HepG2 (cell line): ENCODE results near the gene TOMM40L. TPM values are rescaled to one million over a fixed set of nuclear protein-coding genes. Genes with fewer than 3 reads are reported as not detected.

Experiments
- ATAC-seq: fragments of 200-7000 bp; cut with Tn5 transposase; 3 replicates; pipeline ENCODE4 v1.9.1; 2020; ENCODE audit warnings: mild to moderate bottlenecking, moderate library complexity
- BruUV-seq: library from RNA; stranded (reverse); fragments of 400-500 nt; replicated peaks from 2 replicates; lab custom pipeline; 2021; lab: Mats Ljungman, UMichigan
- CTCF ChIA-PET: fragments of 300-600 bp; formaldehyde crosslinking; extraction: SDS; loops from one replicate; lab custom pipeline; 2021; ENCODE audit warnings: low total read pairs, inconsistent platforms, low intra/inter-chr PET ratio; lab: Yijun Ruan, JAX
- POLR2A ChIA-PET: fragments of 350-600 bp; sonication (Branson Sonifier 250); formaldehyde crosslinking; loops from one replicate; lab custom pipeline; 2020; ENCODE audit warnings: antibody characterized with exemption, inconsistent platforms; lab: Yijun Ruan, JAX
- DNase-seq: peaks from one replicate; pipeline ENCODE4 v3.0.0-alpha.2; 2015; ENCODE audit warnings: low spot score
- FAIRE-seq: peaks from 3 replicates; lab custom pipeline; 2011; peaks lifted over from hg19 to GRCh38; lab: Jason Lieb, UNC
- H2AFZ ChIP-seq: one replicate; pipeline ENCODE4 v1.6.1; 2011; ENCODE audit warnings: low read length, inconsistent platforms
- H3K27ac ChIP-seq: fragments of 300-600 bp; 3 replicates; pipeline ENCODE4 v1.8.0; 2011; ENCODE audit warnings: mixed run types, mild to moderate bottlenecking, mixed read lengths, low read length, inconsistent platforms; ENCODE audit not compliant: insufficient read depth; ENCODE audit errors: extremely low read length
- H3K27me3 ChIP-seq, 2 experiments: fragments of 200-600 bp in 1 of 2; 2 replicates in 1 of 2; 3 replicates in 1 of 2; pipeline versions ENCODE4 v1.6.0 to v1.8.0; 2011; ENCODE audit warnings: low read length in 2 of 2, mild to moderate bottlenecking in 2 of 2, moderate library complexity in 2 of 2, inconsistent platforms in 1 of 2; ENCODE audit not compliant: insufficient read depth in 2 of 2, control insufficient read depth in 1 of 2
- H3K36me3 ChIP-seq, 2 experiments: fragments of 200-600 bp in 1 of 2; replicated peaks in 1 of 2; 2 replicates in 1 of 2; 3 replicates in 1 of 2; pipeline versions ENCODE4 v1.5.1 to v1.8.0; 2011; ENCODE audit warnings: low read length in 2 of 2, inconsistent platforms in 1 of 2; ENCODE audit not compliant: insufficient read depth in 2 of 2, control insufficient read depth in 1 of 2
- H3K4me1 ChIP-seq: 2 replicates; pipeline ENCODE4 v1.5.1; 2012; ENCODE audit warnings: low read length, inconsistent platforms; ENCODE audit not compliant: insufficient read depth
- H3K4me2 ChIP-seq: 2 replicates; pipeline ENCODE4 v1.6.0; 2011; ENCODE audit warnings: low read depth, low read length, inconsistent platforms
- H3K4me3 ChIP-seq, 3 experiments: fragments of 200-600 bp in 1 of 3; sonication (generic), shearing (Covaris generic) in 1 of 3; replicated peaks in 1 of 3; 2 replicates each; pipeline ENCODE4 v1.5.1; 2011 to 2016; ENCODE audit warnings: low read length in 3 of 3, inconsistent platforms in 2 of 3, low read depth in 2 of 3, mild to moderate bottlenecking in 2 of 3, control low read depth in 1 of 3, mixed read lengths in 1 of 3; ENCODE audit not compliant: insufficient read depth in 1 of 3
- H3K79me2 ChIP-seq: one replicate; pipeline ENCODE4 v1.6.1; 2011; ENCODE audit warnings: low read length, inconsistent platforms; ENCODE audit not compliant: insufficient read depth
- H3K9ac ChIP-seq: 2 replicates; pipeline ENCODE4 v1.6.0; 2011; ENCODE audit warnings: mild to moderate bottlenecking, low read depth, low read length, inconsistent platforms; ENCODE audit not compliant: insufficient read depth
- H3K9me3 ChIP-seq: 2 replicates; pipeline ENCODE4 v1.5.1; 2012; ENCODE audit warnings: mild to moderate bottlenecking, low read length
- H4K20me1 ChIP-seq: 2 replicates; pipeline ENCODE4 v1.6.0; 2011; ENCODE audit warnings: inconsistent platforms, mild to moderate bottlenecking, low read length, moderate library complexity; ENCODE audit not compliant: insufficient read depth
- ELF3 ChIP-seq: IDR thresholded peaks from 2 replicates; pipeline ENCODE4 v1.6.1; 2016; ENCODE audit warnings: missing genetic modification reagents, missing compliant biosample characterization
- HMGXB4 ChIP-seq, 2 experiments: sonication (generic) in 1 of 2; formaldehyde crosslinking in 1 of 2; IDR thresholded peaks; 2 replicates each; pipeline versions ENCODE4 v1.4.0 to v1.6.1; 2018 to 2020; ENCODE audit warnings: missing genetic modification reagents in 2 of 2, borderline replicate concordance in 1 of 2, low read depth in 1 of 2, mild to moderate bottlenecking in 1 of 2, missing biosample characterization in 1 of 2
- KLF6 ChIP-seq: IDR thresholded peaks from 2 replicates; pipeline ENCODE4 v1.8.0; 2016; ENCODE audit warnings: missing biosample characterization, missing genetic modification reagents
- KMT2A ChIP-seq: sonication (generic); formaldehyde crosslinking; IDR thresholded peaks from 2 replicates; pipeline ENCODE4 v1.4.0; 2020; ENCODE audit warnings: missing genetic modification reagents
- SKI ChIP-seq: fragments of 450-650 bp; IDR thresholded peaks from one replicate; pipeline ENCODE4 v1.6.1; 2018; ENCODE audit warnings: mild to moderate bottlenecking; ENCODE audit not compliant: partially characterized antibody
- SMC3 ChIP-seq: IDR thresholded peaks from 2 replicates; pipeline ENCODE4 v1.6.1; 2011; ENCODE audit warnings: low read length, improper control_type of control experiment
- SOX6 ChIP-seq, 2 experiments: fragments of 450-650 bp in 1 of 2; sonication (generic) in 1 of 2; formaldehyde crosslinking in 1 of 2; IDR thresholded peaks; 2 replicates each; pipeline versions ENCODE4 v1.4.0 to v1.6.1; 2017 to 2020; ENCODE audit warnings: antibody characterized with exemption in 1 of 2, mild to moderate bottlenecking in 1 of 2, missing genetic modification reagents in 1 of 2
- SP2 ChIP-seq: sonication (generic); formaldehyde crosslinking; IDR thresholded peaks from 2 replicates; pipeline ENCODE4 v1.5.1; 2020; ENCODE audit warnings: mild to moderate bottlenecking, missing genetic modification reagents
- TFE3 ChIP-seq: IDR thresholded peaks from 2 replicates; pipeline ENCODE4 v1.6.1; 2016
- ZNF512B ChIP-seq: sonication (generic); formaldehyde crosslinking; IDR thresholded peaks from 2 replicates; pipeline ENCODE4 v1.5.1; 2020; ENCODE audit warnings: missing genetic modification reagents, mild to moderate bottlenecking, borderline replicate concordance
- WGBS: methylation state at CpG from one replicate; pipeline ENCODE4 v1.1.6; 2017; ENCODE audit warnings: low lambda C conversion rate; 5-methylcytosine and 5-hydroxymethylcytosine counted together
- in situ Hi-C: cut with HindIII; loops from 2 replicates; pipeline ENCODE4 v1.10.0; 2017; ENCODE audit warnings: low pct_unique_long_range_greater_than_20kb; ENCODE audit not compliant: extremely low pct_ligation_motif_present
- intact Hi-C: fragments of 100-400 bp; cut with micrococcal nuclease; formaldehyde crosslinking; loops from one replicate; pipeline ENCODE4 v1.10.0; 2022; ENCODE audit not compliant: unreplicated experiment
- polyA plus RNA-seq, 8 experiments: library from polyadenylated mRNA; depleted of rRNA in 3 of 8; stranded (reverse) in 7 of 8; unstranded in 1 of 8; fragments of >200 nt; fragmentation: Illumina TruSeq in 4 of 8; extraction: Trizol in 4 of 8; gene quantifications; 2 replicates each; pipeline versions ENCODE4 v1.2.1 to v1.2.3, GENCODE V29; 2011 to 2016; ENCODE audit warnings: low read depth in 4 of 8, missing spikeins in 1 of 8, mixed read lengths in 1 of 8; ENCODE audit not compliant: insufficient read depth in 1 of 8
- total RNA-seq, 5 experiments: library from RNA; depleted of rRNA; stranded (reverse); fragments of >200 nt; fragmentation: Illumina TruSeq; extraction: Trizol; gene quantifications; 2 replicates each; pipeline ENCODE4 v1.2.3, GENCODE V29; 2016; ENCODE audit warnings: low read depth in 1 of 5
- TF ChIP-seq, protein P1 (sequence below): sonication (generic); formaldehyde crosslinking; IDR thresholded peaks from 2 replicates; pipeline ENCODE4 v1.4.0; 2020; ENCODE audit warnings: missing genetic modification reagents, mild to moderate bottlenecking, borderline replicate concordance
- TF ChIP-seq, protein P2 (sequence below): sonication (generic); formaldehyde crosslinking; IDR thresholded peaks from 2 replicates; pipeline ENCODE4 v1.5.1; 2020; ENCODE audit warnings: mild to moderate bottlenecking, moderate library complexity, missing genetic modification reagents

TOMM40L gene
- total and polyA plus RNA-seq, 2 of the 13 experiments (the other 11 are each of a cell fraction or from before 2014, with no cell fraction given): 14.1 to 26.2 TPM

DNA sequence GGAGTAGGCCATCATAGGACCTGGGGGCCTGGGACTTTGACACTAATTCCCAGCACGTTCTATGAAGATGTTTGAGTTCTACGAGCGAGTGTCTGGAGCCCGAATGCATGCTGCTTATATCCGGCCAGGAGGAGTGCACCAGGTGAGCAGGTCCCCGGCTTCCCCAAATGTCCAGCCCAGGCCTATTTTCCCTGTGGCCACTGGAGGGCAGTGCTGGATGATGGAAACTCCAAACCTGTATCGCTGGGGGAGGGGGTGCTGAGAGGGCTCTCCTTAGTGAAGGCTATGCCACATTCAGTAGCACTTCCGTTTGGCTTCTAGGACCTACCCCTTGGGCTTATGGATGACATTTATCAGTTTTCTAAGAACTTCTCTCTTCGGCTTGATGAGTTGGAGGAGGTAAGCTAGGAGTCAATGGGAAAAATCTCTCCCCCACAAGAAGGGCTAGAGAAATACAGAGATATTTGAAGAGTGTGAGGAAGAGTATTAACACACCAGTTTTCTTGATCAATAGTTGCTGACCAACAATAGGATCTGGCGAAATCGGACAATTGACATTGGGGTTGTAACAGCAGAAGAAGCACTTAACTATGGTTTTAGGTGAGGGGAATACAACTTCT lies 16.0 kb upstream of the TOMM40L start:
- H3K4me3 ChIP-seq: no peak overlapping the region
- FAIRE-seq: peak; percentile 86
- TSS peak; percentile 27 for BruUV-seq
- H3K4me1 ChIP-seq: peaks cover 25% of the 10 kb centered on the region
- no peaks in the 10 kb centered on the region for H3K9me3 ChIP-seq
- H2AFZ ChIP-seq: no peak overlapping the region
- POLR2A ChIA-PET: interaction anchor here (1.5 to 13.8 kb wide), 2 partner anchors 12 to 21 kb away, joined by 4 to 357 read pairs; partner anchors contain the start of genes APOA2 and TOMM40L
- peak; percentile 79 for DNase-seq
- 43% methylated on average over 7 of the region's 11 CpGs for WGBS
- peaks cover 5% of the 10 kb centered on the region for H3K79me2 ChIP-seq
- no peaks in the 10 kb centered on the region for H4K20me1 ChIP-seq
- CTCF ChIA-PET: interaction anchor here (0.9 to 3.7 kb wide), 8 partner anchors 15 to 172 kb away, joined by 3 to 26 read pairs (median 7); partner anchors contain the start of gene TOMM40L
- peak overlapping the region; percentile 20; the same call in 1 of the 2 replicates for H3K9ac ChIP-seq
- H3K27me3 ChIP-seq: no peaks in the 10 kb centered on the region
- in situ Hi-C loops (no loop called here), intact Hi-C loops (loop anchor here (1.0 kb wide), 3 partner anchors 17 to 164 kb away; no protein-coding TSS in a partner anchor)
- peaks cover 18 to 81% of the 10 kb centered on the region in 2 experiments for H3K36me3 ChIP-seq
- H3K27ac ChIP-seq: no peak overlapping the region
- peak; percentile 96 for ATAC-seq
- H3K4me2 ChIP-seq: peak overlapping the region; percentile 21; the same call in 1 of the 2 replicates
- TF ChIP-seq SP2 (CRISPR knock-in tag) (no peak), ZNF512B (no peak), SOX6 (IDR thresholded peaks at IDR 0.05) (no peak), SOX6 (CRISPR knock-in tag; IDR thresholded peaks at IDR 0.05) (peak; percentile 14; the same call in 1 of the 2 replicates), HMGXB4 (CRISPR knock-in tag; IDR thresholded peaks at IDR 0.05; ENCODE audit: borderline replicate concordance in 1 of 2, low read depth in 1 of 2) (peak; percentile 57 to 66; a peak in 2 of 4 replicates), KMT2A (CRISPR knock-in tag) (0 out of 2 replicates have a peak, but pooled peaks have one; percentile 24), KLF6 (CRISPR knock-in tag) (0 out of 2 replicates have a peak, but pooled peaks have one; percentile 24), TFE3 (CRISPR knock-in tag) (peak; percentile 46; the same call in 1 of the 2 replicates), ELF3 (CRISPR knock-in tag) (peak; percentile 69; the same call in 1 of the 2 replicates), SKI (no peak), SMC3 (peak; percentile 95)
- TF ChIP-seq, protein P1, sequence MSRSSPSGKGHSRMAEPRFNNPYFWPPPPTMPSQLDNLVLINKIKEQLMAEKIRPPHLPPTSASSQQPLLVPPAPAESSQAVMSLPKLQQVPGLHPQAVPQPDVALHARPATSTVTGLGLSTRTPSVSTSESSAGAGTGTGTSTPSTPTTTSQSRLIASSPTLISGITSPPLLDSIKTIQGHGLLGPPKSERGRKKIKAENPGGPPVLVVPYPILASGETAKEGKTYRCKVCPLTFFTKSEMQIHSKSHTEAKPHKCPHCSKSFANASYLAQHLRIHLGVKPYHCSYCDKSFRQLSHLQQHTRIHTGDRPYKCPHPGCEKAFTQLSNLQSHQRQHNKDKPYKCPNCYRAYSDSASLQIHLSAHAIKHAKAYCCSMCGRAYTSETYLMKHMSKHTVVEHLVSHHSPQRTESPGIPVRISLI: peak; percentile 37; the same call in 1 of the 2 replicates
- TF ChIP-seq, protein P2, sequence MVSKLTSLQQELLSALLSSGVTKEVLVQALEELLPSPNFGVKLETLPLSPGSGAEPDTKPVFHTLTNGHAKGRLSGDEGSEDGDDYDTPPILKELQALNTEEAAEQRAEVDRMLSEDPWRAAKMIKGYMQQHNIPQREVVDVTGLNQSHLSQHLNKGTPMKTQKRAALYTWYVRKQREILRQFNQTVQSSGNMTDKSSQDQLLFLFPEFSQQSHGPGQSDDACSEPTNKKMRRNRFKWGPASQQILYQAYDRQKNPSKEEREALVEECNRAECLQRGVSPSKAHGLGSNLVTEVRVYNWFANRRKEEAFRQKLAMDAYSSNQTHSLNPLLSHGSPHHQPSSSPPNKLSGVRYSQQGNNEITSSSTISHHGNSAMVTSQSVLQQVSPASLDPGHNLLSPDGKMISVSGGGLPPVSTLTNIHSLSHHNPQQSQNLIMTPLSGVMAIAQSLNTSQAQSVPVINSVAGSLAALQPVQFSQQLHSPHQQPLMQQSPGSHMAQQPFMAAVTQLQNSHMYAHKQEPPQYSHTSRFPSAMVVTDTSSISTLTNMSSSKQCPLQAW (CRISPR knock-in tag): peak; percentile 59
